Measurements from ENCODE around the gene CHSY1. TPM values are rescaled to one million over a fixed set of nuclear protein-coding genes. Genes with fewer than 3 reads are reported as not detected.
A peak's percentile ranks its signal among the peaks of the same experiment; 100 is the strongest.

CHSY1 gene
- total RNA-seq, 2 donors from 2014 or later: 10.5 to 12.9 TPM

- no peak for ATAC-seq
These were observed 60.6 kb downstream of the CHSY1 start for GRCh38 chr15:101191242-101191641.

GRCh38 chr15:101190092-101190595 lies 61.7 kb downstream of the CHSY1 start:
- Mint-ChIP-seq H3K4me3 (no peak overlapping the region), H3K27me3 (no peaks in the 10 kb centered on the region), H3K4me1 (peaks cover 47% of the 10 kb centered on the region), H3K36me3 (ENCODE audit: low read depth) (no peaks in the 10 kb centered on the region), H3K27ac (no peak overlapping the region)
- DNase-seq: no peak
- no peak for ATAC-seq
- H3K9me3 ChIP-seq (ENCODE audit: control insufficient read depth, low read length, poor library complexity, severe bottlenecking): no peaks in the 10 kb centered on the region

More at GRCh38 chr15:101191242-101191641, 60.6 kb downstream of the CHSY1 start:
- no peak for DNase-seq
- H3K36me3 Mint-ChIP-seq (ENCODE audit: low read depth): no peaks in the 10 kb centered on the region
- H3K27ac Mint-ChIP-seq: no peak overlapping the region
- no peaks in the 10 kb centered on the region for H3K27me3 Mint-ChIP-seq
- H3K9me3 ChIP-seq (ENCODE audit: control insufficient read depth, low read length, poor library complexity, severe bottlenecking): no peaks in the 10 kb centered on the region
- H3K4me1 Mint-ChIP-seq: peaks cover 45% of the 10 kb centered on the region
- H3K4me3 Mint-ChIP-seq: no peak overlapping the region

- peak overlapping the region; percentile 37 for H3K27ac Mint-ChIP-seq
- ATAC-seq: no peak
- H3K4me3 Mint-ChIP-seq: no peak overlapping the region
- no peaks in the 10 kb centered on the region for H3K9me3 ChIP-seq (ENCODE audit: control insufficient read depth, low read length, poor library complexity, severe bottlenecking)
- H3K36me3 Mint-ChIP-seq (ENCODE audit: low read depth): no peaks in the 10 kb centered on the region
- no peak for DNase-seq
- H3K4me1 Mint-ChIP-seq: peaks cover 47% of the 10 kb centered on the region
- H3K27me3 Mint-ChIP-seq: no peaks in the 10 kb centered on the region
These were observed 62.3 kb downstream of the CHSY1 start for GRCh38 chr15:101189409-101190091.

- H3K9me3 ChIP-seq (ENCODE audit: control insufficient read depth, low read length, poor library complexity, severe bottlenecking): no peaks in the 10 kb centered on the region
- H3K27me3 Mint-ChIP-seq: no peaks in the 10 kb centered on the region
- H3K36me3 Mint-ChIP-seq (ENCODE audit: low read depth): no peaks in the 10 kb centered on the region
- ATAC-seq (no peak), DNase-seq (no peak)
- H3K4me3 Mint-ChIP-seq: peak overlapping the region; percentile 56
- H3K4me1 Mint-ChIP-seq: peaks cover 41% of the 10 kb centered on the region
- H3K27ac Mint-ChIP-seq: peak overlapping the region; percentile 37
These were observed 63.0 kb downstream of the CHSY1 start for GRCh38 chr15:101188637-101189408.

- H3K9me3 ChIP-seq (ENCODE audit: control insufficient read depth, low read length, poor library complexity, severe bottlenecking): no peaks in the 10 kb centered on the region
- no peak for DNase-seq
- Mint-ChIP-seq H3K4me1 (peaks cover 37% of the 10 kb centered on the region), H3K27me3 (no peaks in the 10 kb centered on the region), H3K4me3 (no peak overlapping the region), H3K27ac (no peak overlapping the region), H3K36me3 (ENCODE audit: low read depth) (no peaks in the 10 kb centered on the region)
- no peak for ATAC-seq
These were observed 63.8 kb downstream of the CHSY1 start for GRCh38 chr15:101187820-101188636.

- Mint-ChIP-seq H3K4me3 (no peak overlapping the region), H3K27me3 (no peaks in the 10 kb centered on the region), H3K27ac (no peak overlapping the region), H3K36me3 (ENCODE audit: low read depth) (peaks cover 2% of the 10 kb centered on the region), H3K4me1 (peaks cover 37% of the 10 kb centered on the region)
- no peak for ATAC-seq
- H3K9me3 ChIP-seq (ENCODE audit: control insufficient read depth, low read length, poor library complexity, severe bottlenecking): no peaks in the 10 kb centered on the region
- DNase-seq: no peak
These were observed 66.1 kb downstream of the CHSY1 start for GRCh38 chr15:101185770-101186169.

- Mint-ChIP-seq H3K27ac (no peak overlapping the region), H3K4me1 (peaks cover 35% of the 10 kb centered on the region), H3K36me3 (ENCODE audit: low read depth) (peaks cover 2% of the 10 kb centered on the region), H3K27me3 (no peaks in the 10 kb centered on the region), H3K4me3 (no peak overlapping the region)
- no peak for DNase-seq
- H3K9me3 ChIP-seq (ENCODE audit: control insufficient read depth, low read length, poor library complexity, severe bottlenecking): no peaks in the 10 kb centered on the region
- ATAC-seq: no peak
These were observed 66.5 kb downstream of the CHSY1 start for GRCh38 chr15:101185336-101185735.

- Mint-ChIP-seq H3K36me3 (ENCODE audit: low read depth) (peaks cover 2% of the 10 kb centered on the region), H3K4me1 (peaks cover 35% of the 10 kb centered on the region), H3K27ac (no peak overlapping the region), H3K27me3 (no peaks in the 10 kb centered on the region), H3K4me3 (no peak overlapping the region)
- no peaks in the 10 kb centered on the region for H3K9me3 ChIP-seq (ENCODE audit: control insufficient read depth, low read length, poor library complexity, severe bottlenecking)
- no peak for DNase-seq
- ATAC-seq: no peak
These were observed 67.0 kb downstream of the CHSY1 start for GRCh38 chr15:101184830-101185229.

GRCh38 chr15:101183931-101184305 lies 67.9 kb downstream of the CHSY1 start:
- no peak overlapping the region for H3K4me3 Mint-ChIP-seq
- peaks cover 2% of the 10 kb centered on the region for H3K36me3 Mint-ChIP-seq (ENCODE audit: low read depth)
- H3K4me1 Mint-ChIP-seq: peaks cover 30% of the 10 kb centered on the region
- DNase-seq (no peak), ATAC-seq (no peak)
- H3K27me3 Mint-ChIP-seq: no peaks in the 10 kb centered on the region
- no peaks in the 10 kb centered on the region for H3K9me3 ChIP-seq (ENCODE audit: control insufficient read depth, low read length, poor library complexity, severe bottlenecking)
- H3K27ac Mint-ChIP-seq: no peak overlapping the region

- DNase-seq (no peak), ATAC-seq (no peak)
- Mint-ChIP-seq H3K4me1 (peaks cover 27% of the 10 kb centered on the region), H3K4me3 (no peak overlapping the region), H3K36me3 (ENCODE audit: low read depth) (peaks cover 2% of the 10 kb centered on the region), H3K27ac (no peak overlapping the region), H3K27me3 (no peaks in the 10 kb centered on the region)
- H3K9me3 ChIP-seq (ENCODE audit: control insufficient read depth, low read length, poor library complexity, severe bottlenecking): no peaks in the 10 kb centered on the region
These were observed 68.5 kb downstream of the CHSY1 start for GRCh38 chr15:101183226-101183930.

GRCh38 chr15:101182215-101182614 lies 69.6 kb downstream of the CHSY1 start:
- Mint-ChIP-seq H3K4me1 (peaks cover 22% of the 10 kb centered on the region), H3K27ac (peak overlapping the region; percentile 19), H3K27me3 (no peaks in the 10 kb centered on the region), H3K36me3 (ENCODE audit: low read depth) (peaks cover 2% of the 10 kb centered on the region), H3K4me3 (no peak overlapping the region)
- ATAC-seq (no peak), DNase-seq (no peak)
- no peaks in the 10 kb centered on the region for H3K9me3 ChIP-seq (ENCODE audit: control insufficient read depth, low read length, poor library complexity, severe bottlenecking)

GRCh38 chr15:101181349-101181748 lies 70.5 kb downstream of the CHSY1 start:
- no peaks in the 10 kb centered on the region for H3K9me3 ChIP-seq (ENCODE audit: control insufficient read depth, low read length, poor library complexity, severe bottlenecking)
- H3K27ac Mint-ChIP-seq: no peak overlapping the region
- H3K27me3 Mint-ChIP-seq: no peaks in the 10 kb centered on the region
- H3K36me3 Mint-ChIP-seq (ENCODE audit: low read depth): peaks cover 2% of the 10 kb centered on the region
- DNase-seq (no peak), ATAC-seq (no peak)
- H3K4me3 Mint-ChIP-seq: no peak overlapping the region
- peaks cover 24% of the 10 kb centered on the region for H3K4me1 Mint-ChIP-seq

All from T-helper 17 cell (primary cell).